ENCODE measurements around the gene HSFX4.

- TF ChIP-seq POLR2A (IDR thresholded peaks at IDR 0.05) (no peak), CTCF (IDR thresholded peaks at IDR 0.05) (no peak), POLR2AphosphoS5 (IDR thresholded peaks at IDR 0.05) (no peak)
These were observed 21.1 kb upstream of the HSFX4 start for GRCh38 chrX:149908308-149908707.
